Caco-2 (cell line): Measurements from ENCODE around the gene FOS. TPM values are rescaled to one million over a fixed set of nuclear protein-coding genes. Genes with fewer than 3 reads are reported as not detected.
A peak's percentile ranks its signal among the peaks of the same experiment; 100 is the strongest.
"Not testable (repeated sequence)": the region's sequence is repeated elsewhere in the genome, so short reads cannot be mapped to it uniquely, and the experiment has no call there.

Source experiments
- BruUV-seq: library from RNA; stranded (reverse); fragments of 400-500 nt; replicated peaks from 2 replicates; lab custom pipeline; 2021; lab: Mats Ljungman, UMichigan
- CTCF ChIA-PET: fragments of 300-600 bp; sonication (Branson Sonifier 250); formaldehyde crosslinking; loops from one replicate; lab custom pipeline; 2022; ENCODE audit warnings: antibody characterized with exemption; lab: Charles Lee
- POLR2A ChIA-PET: fragments of 300-600 bp; sonication (Branson Sonifier 250); formaldehyde crosslinking; loops from one replicate; lab custom pipeline; 2022; ENCODE audit warnings: antibody characterized with exemption; lab: Charles Lee
- DNase-seq, 2 experiments: peaks; one replicate each; pipeline versions ENCODE4 v3.0.0 to v3.0.0-alpha.2; 2020 to 2022
- H3K27me3 ChIP-seq: replicated peaks from 2 replicates; pipeline ENCODE4 v1.6.0; 2011; ENCODE audit warnings: low read length; ENCODE audit not compliant: control insufficient read depth, insufficient read depth
- H3K36me3 ChIP-seq: 2 replicates; pipeline ENCODE4 v1.5.1; 2011; ENCODE audit warnings: low read length; ENCODE audit not compliant: control insufficient read depth, insufficient read depth
- H3K4me1 ChIP-seq: fragments of 250-450 bp; sonication (Bioruptor Pico); 2 replicates; pipeline ENCODE4 v1.5.1; 2020; ENCODE audit warnings: mild to moderate bottlenecking
- H3K4me3 ChIP-seq: 2 replicates; pipeline ENCODE4 v1.5.1; 2011; ENCODE audit warnings: low read depth, mild to moderate bottlenecking, control low read depth, low read length
- H3K9me3 ChIP-seq: fragments of 250-450 bp; sonication (Bioruptor Pico); 2 replicates; pipeline ENCODE4 v1.5.1; 2020; ENCODE audit warnings: mild to moderate bottlenecking, moderate library complexity
- H3K27ac Mint-ChIP-seq: one replicate; pipeline ENCODE4 v1.8.0; 2022; ENCODE audit warnings: mixed read lengths; ENCODE audit not compliant: unreplicated experiment
- H3K27me3 Mint-ChIP-seq: one replicate; pipeline ENCODE4 v1.8.0; 2022; ENCODE audit warnings: mixed read lengths; ENCODE audit not compliant: insufficient read depth, unreplicated experiment
- H3K36me3 Mint-ChIP-seq: one replicate; pipeline ENCODE4 v1.8.0; 2022; ENCODE audit warnings: mild to moderate bottlenecking, mixed read lengths; ENCODE audit not compliant: insufficient read depth, unreplicated experiment
- H3K4me1 Mint-ChIP-seq: one replicate; pipeline ENCODE4 v1.8.0; 2022; ENCODE audit warnings: low read depth, mixed read lengths; ENCODE audit not compliant: unreplicated experiment
- H3K4me3 Mint-ChIP-seq: one replicate; pipeline ENCODE4 v1.8.0; 2022; ENCODE audit warnings: mild to moderate bottlenecking, moderate library complexity, mixed read lengths; ENCODE audit not compliant: unreplicated experiment
- H3K9me3 Mint-ChIP-seq: one replicate; pipeline ENCODE4 v1.8.0; 2022; ENCODE audit warnings: mixed read lengths; ENCODE audit not compliant: unreplicated experiment
- intact Hi-C: fragments of 100-400 bp; cut with micrococcal nuclease; formaldehyde crosslinking; loops from one replicate; pipeline ENCODE4 v1.10.0; 2022; ENCODE audit not compliant: unreplicated experiment
- total RNA-seq: library from RNA; stranded (reverse); gene quantifications from 2 replicates; pipeline ENCODE4 v1.2.3, GENCODE V29; 2022
- TF ChIP-seq, protein P1 (sequence below), 2 experiments: fragments of 200-600 bp in 1 of 2; IDR thresholded peaks; 1 replicate in 1 of 2; 2 replicates in 1 of 2; pipeline versions ENCODE4 v1.5.1 to v1.8.0; 2011 to 2022; ENCODE audit warnings: antibody characterized with exemption in 1 of 2, control low read depth in 1 of 2, inconsistent platforms in 1 of 2, low read depth in 1 of 2, low read length in 1 of 2, mild to moderate bottlenecking in 1 of 2, moderate library complexity in 1 of 2; ENCODE audit not compliant: insufficient read depth in 1 of 2, severe bottlenecking in 1 of 2, unreplicated experiment in 1 of 2

FOS gene
- total RNA-seq, 1 experiment from 2014 or later, result 73.7 TPM

DNA sequence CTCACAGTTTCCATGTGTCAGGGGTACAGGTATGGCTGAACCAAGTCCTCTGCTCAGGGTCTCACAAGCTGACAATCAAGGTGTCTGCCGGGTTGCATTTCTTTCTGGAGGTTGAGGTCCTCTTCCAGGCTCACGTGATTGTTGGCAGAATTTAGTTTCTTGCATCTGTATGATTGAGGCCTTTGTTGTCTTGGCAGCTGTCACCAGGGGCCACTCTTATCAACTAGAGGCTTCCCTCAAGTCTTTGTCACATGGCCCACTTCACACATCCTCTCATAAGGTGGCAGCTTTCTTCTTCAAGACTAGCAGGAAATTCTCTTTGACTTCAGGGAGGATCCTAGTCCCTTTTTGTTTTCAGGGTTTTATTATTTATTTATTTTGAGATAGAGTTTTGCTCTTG is 46.0 kb upstream of the FOS start:
- Mint-ChIP-seq H3K9me3 (peaks cover 10% of the 10 kb centered on the region), H3K36me3 (no peaks in the 10 kb centered on the region), H3K4me3 (no peak overlapping the region), H3K4me1 (peaks cover 26% of the 10 kb centered on the region), H3K27me3 (no peaks in the 10 kb centered on the region), H3K27ac (no peak overlapping the region)
- Histone ChIP-seq H3K4me1 (peaks cover 29% of the 10 kb centered on the region), H3K9me3 (no peaks in the 10 kb centered on the region), H3K36me3 (no peaks in the 10 kb centered on the region), H3K27me3 (no peaks in the 10 kb centered on the region), H3K4me3 (no peak overlapping the region)
- ChIA-PET POLR2A (no interaction called here), CTCF (interaction anchor here (0.5 kb wide), 1 partner anchor 50 kb away, joined by 4 read pairs; no protein-coding TSS in a partner anchor)
- no peak for DNase-seq
- intact Hi-C loops, result loop anchor here (5.0 to 10.0 kb wide), 2 partner anchors 35 to 62 kb away; no protein-coding TSS in a partner anchor
- TF ChIP-seq, protein P1, sequence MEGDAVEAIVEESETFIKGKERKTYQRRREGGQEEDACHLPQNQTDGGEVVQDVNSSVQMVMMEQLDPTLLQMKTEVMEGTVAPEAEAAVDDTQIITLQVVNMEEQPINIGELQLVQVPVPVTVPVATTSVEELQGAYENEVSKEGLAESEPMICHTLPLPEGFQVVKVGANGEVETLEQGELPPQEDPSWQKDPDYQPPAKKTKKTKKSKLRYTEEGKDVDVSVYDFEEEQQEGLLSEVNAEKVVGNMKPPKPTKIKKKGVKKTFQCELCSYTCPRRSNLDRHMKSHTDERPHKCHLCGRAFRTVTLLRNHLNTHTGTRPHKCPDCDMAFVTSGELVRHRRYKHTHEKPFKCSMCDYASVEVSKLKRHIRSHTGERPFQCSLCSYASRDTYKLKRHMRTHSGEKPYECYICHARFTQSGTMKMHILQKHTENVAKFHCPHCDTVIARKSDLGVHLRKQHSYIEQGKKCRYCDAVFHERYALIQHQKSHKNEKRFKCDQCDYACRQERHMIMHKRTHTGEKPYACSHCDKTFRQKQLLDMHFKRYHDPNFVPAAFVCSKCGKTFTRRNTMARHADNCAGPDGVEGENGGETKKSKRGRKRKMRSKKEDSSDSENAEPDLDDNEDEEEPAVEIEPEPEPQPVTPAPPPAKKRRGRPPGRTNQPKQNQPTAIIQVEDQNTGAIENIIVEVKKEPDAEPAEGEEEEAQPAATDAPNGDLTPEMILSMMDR (IDR thresholded peaks at IDR 0.05; ENCODE audit: insufficient read depth in 1 of 2, low read depth in 1 of 2, low read length in 1 of 2, severe bottlenecking in 1 of 2, unreplicated experiment in 1 of 2), result no peak
- BruUV-seq, result no TSS peak

DNA sequence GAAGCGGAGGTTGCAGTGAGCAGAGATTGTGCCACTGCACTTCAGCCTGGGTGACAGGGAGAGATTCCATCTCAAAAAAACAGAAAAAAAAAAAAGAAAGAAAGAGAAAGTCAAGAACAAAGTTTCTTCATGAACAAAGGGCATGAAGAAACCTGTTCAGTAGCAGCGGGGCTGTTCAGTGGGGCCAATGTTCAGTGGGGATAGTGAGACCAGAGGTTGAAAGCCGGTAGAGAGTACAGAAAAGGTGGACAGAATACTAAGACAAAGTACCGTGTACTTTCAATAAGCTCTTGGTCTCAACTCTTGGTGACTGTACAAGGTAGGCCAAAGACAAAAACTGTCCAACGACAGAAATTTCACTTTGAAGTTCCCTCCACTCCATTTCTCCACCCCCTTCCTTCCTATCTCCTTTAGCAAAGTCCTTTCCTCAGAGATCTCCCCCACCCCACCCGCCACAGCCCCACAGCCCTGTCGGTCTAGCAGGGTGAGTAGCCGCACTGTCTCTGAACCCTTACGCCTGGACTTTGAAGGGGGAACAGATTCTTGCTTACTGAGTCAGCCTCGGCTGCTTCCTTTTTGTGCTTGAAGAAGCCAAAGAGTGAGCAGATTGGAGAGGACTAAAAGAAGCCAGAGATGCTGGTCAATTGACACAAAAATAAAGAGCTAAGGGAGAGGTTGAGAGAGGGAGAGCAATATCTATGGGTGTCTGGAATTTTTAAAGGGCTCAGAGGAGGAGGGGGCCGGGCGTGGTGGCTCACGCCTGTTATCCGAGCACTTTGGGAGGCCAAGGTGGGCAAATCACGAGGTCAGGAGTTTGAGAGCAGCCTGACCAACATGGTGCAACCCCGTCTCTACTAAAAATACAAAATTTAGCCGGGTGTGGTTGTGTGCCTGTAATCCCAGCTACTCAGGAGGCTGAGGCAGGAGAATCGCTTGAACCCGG is 44.2 kb upstream of the FOS start:
- peaks cover 10% of the 10 kb centered on the region for H3K9me3 Mint-ChIP-seq
- H3K4me1 ChIP-seq, result peaks cover 29% of the 10 kb centered on the region
- H3K36me3 ChIP-seq, result no peaks in the 10 kb centered on the region
- H3K9me3 ChIP-seq, result no peaks in the 10 kb centered on the region
- POLR2A ChIA-PET, result interaction anchor here (0.5 to 1.1 kb wide), 3 partner anchors 25 to 81 kb away, joined by 3 to 5 read pairs (median 4); no protein-coding TSS in a partner anchor
- peak overlapping the region; percentile 94 for H3K27ac Mint-ChIP-seq
- TF ChIP-seq, protein P1 (IDR thresholded peaks at IDR 0.05; ENCODE audit: insufficient read depth in 1 of 2, low read depth in 1 of 2, low read length in 1 of 2, severe bottlenecking in 1 of 2, unreplicated experiment in 1 of 2), result no peak
- CTCF ChIA-PET, result no interaction called here
- BruUV-seq, result no TSS peak
- H3K4me1 Mint-ChIP-seq, result peaks cover 21% of the 10 kb centered on the region
- no peaks in the 10 kb centered on the region for H3K27me3 ChIP-seq
- peak; percentile 74 to 92 for DNase-seq
- H3K4me3 Mint-ChIP-seq, result peak overlapping the region; percentile 59
- H3K36me3 Mint-ChIP-seq, result no peaks in the 10 kb centered on the region
- H3K27me3 Mint-ChIP-seq, result no peaks in the 10 kb centered on the region
- intact Hi-C loops, result loop anchor here (1.0 to 10.0 kb wide), 4 partner anchors 24 to 60 kb away; no protein-coding TSS in a partner anchor
- H3K4me3 ChIP-seq, result no peak overlapping the region

- H3K36me3 ChIP-seq, H3K9me3 ChIP-seq, H3K4me3 ChIP-seq, H3K9me3 Mint-ChIP-seq, BruUV-seq, H3K27me3 Mint-ChIP-seq, CTCF ChIA-PET, H3K4me3 Mint-ChIP-seq, H3K27me3 ChIP-seq, DNase-seq, H3K27ac Mint-ChIP-seq, H3K36me3 Mint-ChIP-seq: not testable (repeated sequence)
- H3K4me1 Mint-ChIP-seq, result peaks cover 21% of the 10 kb centered on the region
- intact Hi-C loops, result loop anchor here (2.0 to 10.0 kb wide), 2 partner anchors 24 to 60 kb away; no protein-coding TSS in a partner anchor
- peaks cover 23% of the 10 kb centered on the region for H3K4me1 ChIP-seq
- POLR2A ChIA-PET, result interaction anchor here (0.5 to 1.1 kb wide), 2 partner anchors 24 to 82 kb away, joined by 3 to 4 read pairs; no protein-coding TSS in a partner anchor
These were observed 43.4 kb upstream of the FOS start for GRCh38 chr14:75235198-75235597.
